Esophagus (tissue), 2 donors: ENCODE measurements around the gene CLIP1. TPM values are rescaled to one million over a fixed set of nuclear protein-coding genes. Genes with fewer than 3 reads are reported as not detected.
"Not testable (repeated sequence)": the region's sequence is repeated elsewhere in the genome, so short reads cannot be mapped to it uniquely, and the experiment has no call there.

Experiments
- H3K27ac ChIP-seq, 2 donors: one replicate each; pipeline ENCODE4 v1.5.1; 2013; ENCODE audit warnings: low read depth in 2 of 2, mild to moderate bottlenecking in 2 of 2, inconsistent platforms in 1 of 2, low read length in 1 of 2, moderate library complexity in 1 of 2
- H3K27me3 ChIP-seq, 2 donors: one replicate each; pipeline ENCODE4 v1.6.1; 2013; ENCODE audit warnings: low read length in 2 of 2, control low read depth in 1 of 2, mild to moderate bottlenecking in 1 of 2; ENCODE audit not compliant: insufficient read depth in 2 of 2, control insufficient read depth in 1 of 2
- H3K36me3 ChIP-seq, 2 donors: one replicate each; pipeline ENCODE4 v1.6.1; 2013; ENCODE audit warnings: low read length in 1 of 2; ENCODE audit not compliant: control insufficient read depth in 2 of 2, insufficient read depth in 2 of 2
- H3K4me1 ChIP-seq, 2 donors: one replicate each; pipeline ENCODE4 v1.6.1; 2013; ENCODE audit warnings: low read length in 1 of 2; ENCODE audit not compliant: control insufficient read depth in 2 of 2, insufficient read depth in 2 of 2
- H3K4me3 ChIP-seq, 2 donors: one replicate each; pipeline ENCODE4 v1.5.1; 2013; ENCODE audit warnings: low read length in 2 of 2, mild to moderate bottlenecking in 2 of 2, low read depth in 1 of 2, moderate library complexity in 1 of 2
- H3K9me3 ChIP-seq, 2 donors: one replicate each; pipeline ENCODE4 v1.6.1; 2013; ENCODE audit warnings: mild to moderate bottlenecking in 2 of 2, low read depth in 1 of 2, low read length in 1 of 2, moderate library complexity in 1 of 2; ENCODE audit not compliant: control insufficient read depth in 2 of 2, insufficient read depth in 1 of 2
- WGBS, 2 donors: extraction: QIAGEN DNeasy Blood & Tissue Kit; methylation state at CpG; one replicate each; pipeline ENCODE4 v1.1.7; 2013; 5-methylcytosine and 5-hydroxymethylcytosine counted together
- polyA plus RNA-seq, 2 donors: library from polyadenylated mRNA; stranded (reverse); fragments of 200-250 nt; gene quantifications; one replicate each; pipeline ENCODE4 v1.2.3, GENCODE V29; 2013
- donor health status: healthy with polysubstance abuse.
- donor health status: Bipolar disorder and iron deficiency.

Gene CLIP1
- polyA plus RNA-seq, 2 donors = 50.0 to 52.3 TPM

DNA sequence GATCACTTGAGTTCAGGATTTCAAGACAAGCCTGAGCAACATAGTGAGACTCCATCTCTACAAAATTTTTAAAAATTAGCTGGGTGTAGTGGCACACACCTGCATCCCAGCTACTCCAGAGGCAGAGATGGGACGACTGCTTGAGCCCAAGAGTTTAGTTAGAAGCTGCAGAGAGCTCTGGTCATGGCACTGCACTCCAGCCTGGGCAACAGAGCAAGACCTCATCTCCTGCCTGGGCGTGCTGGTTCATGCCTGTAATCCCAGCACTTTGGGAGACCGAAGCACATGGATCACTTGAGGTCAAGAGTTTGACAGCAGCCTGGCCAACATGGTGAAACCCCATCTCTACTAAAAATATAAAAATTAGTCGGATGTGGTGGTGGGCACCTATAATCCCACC lies 20.2 kb downstream of the CLIP1 start:
- Histone ChIP-seq H3K4me3 (no peak overlapping the region), H3K4me1 (peaks cover 0 to 7% of the 10 kb centered on the region in 2 donors), H3K9me3 (no peaks in the 10 kb centered on the region), H3K27me3 (no peaks in the 10 kb centered on the region), H3K36me3 (no peaks in the 10 kb centered on the region), H3K27ac (peak overlapping the region; percentile 76 to 86)
- 72 to 82% methylated on average over 4 of the region's 4 CpGs for WGBS, 2 donors

DNA sequence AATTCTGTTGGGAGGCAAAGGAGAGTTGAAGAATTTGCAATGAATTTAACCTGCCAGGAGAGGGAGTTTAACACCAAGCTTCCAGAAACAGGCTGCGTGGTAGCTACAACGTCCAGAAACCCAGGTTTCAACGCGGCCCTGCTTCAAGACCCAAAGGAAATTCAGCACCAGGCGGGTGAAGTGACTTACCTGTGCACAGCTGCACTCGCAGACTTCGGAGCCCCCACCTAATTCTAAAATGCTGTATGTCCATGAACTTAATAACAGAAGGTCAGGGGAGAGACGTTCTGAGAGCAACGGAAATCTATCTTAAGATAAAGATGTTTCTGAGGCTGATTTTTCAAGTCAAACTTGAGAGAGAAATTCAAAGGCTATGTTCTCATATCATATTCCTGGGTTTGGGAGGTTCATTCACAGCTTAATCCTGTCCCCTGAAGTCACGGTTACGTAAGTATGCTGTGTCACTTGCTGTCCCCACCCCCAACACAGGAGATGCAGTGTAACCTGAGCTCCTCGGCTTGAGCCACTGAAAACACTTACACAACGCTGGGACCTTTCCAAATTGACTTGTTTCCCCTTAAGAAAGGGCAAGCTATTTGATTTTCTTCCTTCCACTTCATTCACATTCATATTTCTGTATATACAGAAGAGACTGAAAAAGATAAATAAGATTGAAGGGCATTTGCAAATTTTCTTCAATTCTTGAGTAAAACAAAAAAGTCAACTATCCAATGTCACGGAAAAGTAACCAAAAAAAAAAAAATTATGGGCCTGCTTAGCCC lies 22.7 kb downstream of the CLIP1 start:
- Histone ChIP-seq H3K27me3 (no peaks in the 10 kb centered on the region), H3K27ac (peak overlapping the region; percentile 87 to 99), H3K36me3 (peaks cover 0 to 4% of the 10 kb centered on the region in 2 donors), H3K9me3 (no peaks in the 10 kb centered on the region), H3K4me3 (no peak overlapping the region), H3K4me1 (peaks cover 0 to 7% of the 10 kb centered on the region in 2 donors)
- 14 to 17% methylated on average over 14 of the region's 14 CpGs for WGBS, 2 donors

DNA sequence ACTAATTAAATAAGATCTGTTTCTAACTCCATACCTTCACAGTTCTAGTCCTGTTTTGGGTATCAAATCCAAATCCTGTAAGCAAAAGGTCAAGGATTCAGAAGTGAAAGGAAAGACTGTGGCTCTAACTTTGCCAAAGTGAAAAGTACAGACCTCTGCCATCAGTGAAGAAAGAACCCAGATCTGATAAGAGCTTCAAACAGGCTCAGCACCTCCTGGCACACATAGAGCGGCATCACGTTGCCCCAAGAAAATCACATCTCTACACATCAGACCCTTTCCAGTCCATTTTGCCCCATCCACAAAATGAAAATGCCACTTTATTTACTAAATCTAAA lies 23.2 kb downstream of the CLIP1 start:
- no peaks in the 10 kb centered on the region for H3K9me3 ChIP-seq
- 38 to 48% methylated on average over 2 of the region's 2 CpGs for WGBS, 2 donors
- peaks cover 0 to 7% of the 10 kb centered on the region in 2 donors for H3K4me1 ChIP-seq
- peaks cover 0 to 4% of the 10 kb centered on the region in 2 donors for H3K36me3 ChIP-seq
- no peak overlapping the region for H3K4me3 ChIP-seq
- H3K27ac ChIP-seq = peak overlapping the region; percentile 87 to 94
- H3K27me3 ChIP-seq = no peaks in the 10 kb centered on the region

DNA sequence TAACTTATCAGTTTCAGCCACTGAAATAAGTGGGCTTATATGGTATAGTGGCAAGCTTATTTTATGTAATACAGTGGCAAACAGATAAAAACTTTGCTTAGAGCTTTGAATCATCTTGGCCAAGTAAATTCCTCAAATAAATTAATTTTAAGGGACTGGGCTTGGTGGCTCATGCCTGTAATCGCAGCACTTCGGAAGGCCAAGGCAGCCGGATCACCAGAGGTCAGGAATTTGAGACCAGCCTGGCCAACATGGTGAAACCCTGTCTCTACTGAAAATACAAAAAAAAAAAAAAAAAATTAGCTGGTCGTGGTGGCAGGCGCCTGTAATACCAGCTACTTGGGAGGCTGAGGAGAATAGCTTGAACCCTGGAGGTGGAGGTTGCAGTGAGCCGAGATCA lies 24.5 kb downstream of the CLIP1 start:
- H3K27ac ChIP-seq, H3K4me3 ChIP-seq, H3K9me3 ChIP-seq, H3K36me3 ChIP-seq, H3K4me1 ChIP-seq, H3K27me3 ChIP-seq: not testable (repeated sequence)
- WGBS, 2 donors = 90 to 96% methylated on average over 6 of the region's 6 CpGs

DNA sequence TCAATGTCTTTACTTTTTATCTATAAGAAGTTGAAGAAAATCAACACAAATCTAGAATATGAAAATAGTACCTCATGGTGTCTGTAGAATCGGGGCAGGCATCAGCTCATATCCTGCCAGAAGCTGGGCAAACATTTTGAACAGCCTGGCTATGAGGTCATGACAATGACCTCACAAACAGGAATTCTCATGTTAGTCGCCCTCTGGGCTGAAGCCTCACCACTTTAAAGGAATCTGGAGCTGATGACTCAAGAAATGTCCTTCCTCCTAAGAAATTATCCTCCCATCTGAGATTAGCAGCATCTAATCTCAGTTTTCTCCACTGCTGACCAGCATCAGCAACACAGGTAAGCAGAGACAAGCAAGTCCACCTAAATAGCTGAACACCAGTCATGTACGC lies 27.1 kb downstream of the CLIP1 start:
- Histone ChIP-seq H3K4me1 (peaks cover 0 to 1% of the 10 kb centered on the region in 2 donors), H3K27ac (peak overlapping the region; percentile 2 to 22)

GRCh38 chr12:122394626-122395194 lies 27.8 kb downstream of the CLIP1 start:
- Histone ChIP-seq H3K36me3 (peaks cover 0 to 4% of the 10 kb centered on the region in 2 donors), H3K9me3 (no peaks in the 10 kb centered on the region), H3K27ac (no peak overlapping the region), H3K4me1 (no peaks in the 10 kb centered on the region), H3K4me3 (no peak overlapping the region), H3K27me3 (no peaks in the 10 kb centered on the region)
- 81 to 90% methylated on average over 14 to 15 of the region's 15 CpGs for WGBS, 2 donors

More for the DNA sequence above, 27.1 kb downstream of the CLIP1 start:
- H3K4me3 ChIP-seq = no peak overlapping the region
- no peaks in the 10 kb centered on the region for H3K9me3 ChIP-seq
- peaks cover 0 to 4% of the 10 kb centered on the region in 2 donors for H3K36me3 ChIP-seq
- WGBS, 2 donors = 72 to 74% methylated on average over 3 of the region's 3 CpGs
- no peaks in the 10 kb centered on the region for H3K27me3 ChIP-seq

- Histone ChIP-seq H3K36me3 (peaks cover 0 to 4% of the 10 kb centered on the region in 2 donors), H3K27me3 (no peaks in the 10 kb centered on the region), H3K9me3 (no peaks in the 10 kb centered on the region), H3K27ac (no peak overlapping the region), H3K4me3 (no peak overlapping the region), H3K4me1 (no peaks in the 10 kb centered on the region)
- WGBS, 2 donors = 89 to 91% methylated on average over 4 of the region's 4 CpGs
These were observed 28.7 kb downstream of the CLIP1 start for GRCh38 chr12:122393817-122394216.

DNA sequence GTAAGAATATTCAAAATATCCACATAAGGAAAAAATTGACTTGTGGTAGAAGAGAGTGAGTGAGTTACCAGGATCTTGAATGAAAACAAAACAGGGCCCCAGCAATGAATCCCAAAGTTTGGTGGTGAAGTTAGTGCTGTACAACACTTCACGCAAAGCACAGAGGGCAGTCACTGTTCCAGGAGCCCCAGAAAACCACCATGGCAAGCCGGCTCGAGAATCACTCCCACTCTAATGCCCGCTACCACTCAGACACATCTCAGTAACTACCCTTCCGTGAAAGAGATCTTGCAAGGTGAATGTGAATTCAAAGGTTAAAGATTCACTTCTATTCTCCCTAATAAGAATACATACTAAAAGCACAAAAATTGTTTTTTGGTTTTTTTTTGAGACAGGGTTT lies 30.1 kb downstream of the CLIP1 start:
- Histone ChIP-seq H3K36me3 (peaks cover 0 to 4% of the 10 kb centered on the region in 2 donors), H3K4me1 (no peaks in the 10 kb centered on the region), H3K27ac (no peak overlapping the region), H3K27me3 (no peaks in the 10 kb centered on the region), H3K4me3 (no peak overlapping the region), H3K9me3 (no peaks in the 10 kb centered on the region)
- WGBS, 2 donors = 98 to 99% methylated on average over 5 of the region's 5 CpGs

DNA sequence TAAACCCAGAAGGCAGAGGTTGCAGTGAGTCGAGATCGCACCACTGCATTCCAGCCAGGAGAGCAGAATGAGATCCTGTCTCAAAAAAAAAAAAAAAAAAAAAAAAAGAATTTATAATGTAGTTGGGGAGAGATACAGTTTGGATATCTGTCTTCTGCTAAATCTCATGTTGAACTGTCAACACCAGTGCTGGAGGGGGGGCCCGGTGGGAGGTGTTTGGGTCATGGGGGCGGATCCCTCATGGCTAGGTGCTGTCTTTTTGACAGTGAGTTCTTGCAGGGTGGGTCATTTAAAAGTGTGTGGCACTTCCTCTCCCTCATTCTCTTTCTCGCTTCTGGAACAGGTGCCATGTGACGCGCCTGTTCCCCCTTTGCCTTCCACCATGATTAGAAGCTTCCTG lies 32.8 kb downstream of the CLIP1 start:
- WGBS, 2 donors = 94 to 95% methylated on average over 7 of the region's 7 CpGs
- Histone ChIP-seq H3K36me3 (no peaks in the 10 kb centered on the region), H3K27ac (no peak overlapping the region), H3K4me3 (no peak overlapping the region), H3K9me3 (no peaks in the 10 kb centered on the region), H3K27me3 (no peaks in the 10 kb centered on the region), H3K4me1 (peaks cover 0 to 2% of the 10 kb centered on the region in 2 donors)

DNA sequence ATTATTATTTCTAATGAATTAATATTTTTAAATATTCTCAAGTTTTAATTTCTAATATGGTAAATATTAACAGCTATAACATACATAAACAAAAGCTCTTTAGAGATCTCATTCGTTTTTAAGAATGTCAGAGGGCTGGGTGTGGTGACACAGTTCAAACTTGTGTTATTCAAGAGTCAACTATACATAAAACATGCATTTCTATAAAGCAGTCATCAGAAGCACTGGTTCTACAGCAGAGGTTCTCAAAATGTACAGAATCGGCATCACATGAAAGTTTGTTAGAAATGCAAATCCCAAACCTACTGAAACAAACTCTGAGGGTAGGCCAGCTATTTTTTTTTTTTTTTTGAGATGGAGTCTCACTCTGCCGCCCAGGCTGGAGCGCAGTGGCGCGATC lies 34.6 kb downstream of the CLIP1 start:
- Histone ChIP-seq H3K27ac (no peak overlapping the region), H3K9me3 (no peaks in the 10 kb centered on the region), H3K27me3 (no peaks in the 10 kb centered on the region), H3K4me1 (peaks cover 0 to 2% of the 10 kb centered on the region in 2 donors), H3K36me3 (no peaks in the 10 kb centered on the region), H3K4me3 (no peak overlapping the region)
- WGBS, 2 donors = 90 to 91% methylated on average over 6 of the region's 6 CpGs
